ENCODE data around the gene HDAC9. TPM values are rescaled to one million over a fixed set of nuclear protein-coding genes. Genes with fewer than 3 reads are reported as not detected.

The HDAC9 gene
- total RNA-seq, 1 experiment from 2014 or later, result 7.7 TPM

DNA sequence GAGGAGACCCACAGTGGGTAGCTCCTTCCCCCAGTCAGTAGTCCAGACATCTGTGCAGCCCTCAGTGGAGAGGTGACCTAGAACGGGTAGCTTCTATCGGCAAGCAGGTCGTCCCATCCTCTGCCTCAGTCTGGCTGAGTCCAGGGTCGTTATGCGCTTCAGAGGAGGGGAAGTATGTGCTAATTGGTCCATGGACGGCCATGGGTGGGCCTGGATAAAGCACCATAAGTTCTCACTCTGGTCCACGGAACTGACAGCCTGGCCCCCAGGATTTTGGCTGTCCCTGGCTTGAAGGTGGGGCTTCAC lies 78.6 kb downstream of the HDAC9 start:
- Histone ChIP-seq H4K5ac (ENCODE audit: insufficient read length, low read depth, low read length) (no peak overlapping the region), H3K4me1 (ENCODE audit: insufficient read depth, low read length) (no peaks in the 10 kb centered on the region), H3K27me3 (ENCODE audit: insufficient read depth, low read length) (no peaks in the 10 kb centered on the region), H2AK5ac (ENCODE audit: insufficient read length, low read length) (no peak overlapping the region), H4K20me1 (ENCODE audit: control insufficient read depth, insufficient read depth, insufficient read length) (no peaks in the 10 kb centered on the region), H2BK120ac (ENCODE audit: low read depth, low read length, poor library complexity, severe bottlenecking) (no peak overlapping the region), H3K9ac (ENCODE audit: extremely low read depth, insufficient read length, low read length) (no peak overlapping the region), H3K9me3 (ENCODE audit: control insufficient read depth, low read depth, low read length) (no peaks in the 10 kb centered on the region), H3T11ph (ENCODE audit: low read length) (no peak overlapping the region), H2AFZ (ENCODE audit: low read length) (no peak overlapping the region), H2BK12ac (ENCODE audit: insufficient read length, low read depth, low read length) (no peak overlapping the region), H2BK15ac (ENCODE audit: low read depth, low read length) (no peak overlapping the region), H3K23ac (ENCODE audit: insufficient read length, low read depth, low read length) (no peak overlapping the region), H3K4ac (ENCODE audit: low read depth, low read length) (no peak overlapping the region), H4K8ac (replicated peaks; ENCODE audit: insufficient read length, low read depth, low read length) (no peak overlapping the region), H3K56ac (ENCODE audit: insufficient read length, low read depth, low read length) (no peak overlapping the region), H2BK5ac (ENCODE audit: insufficient read length, low read length) (no peak overlapping the region), H3K18ac (ENCODE audit: insufficient read length, low read depth, low read length) (no peak overlapping the region), H3K27ac (ENCODE audit: insufficient read length, low read depth, low read length) (no peak overlapping the region), H3K4me2 (ENCODE audit: insufficient read depth, insufficient read length, low read length) (no peak overlapping the region), H4K91ac (ENCODE audit: insufficient read length, low read depth, low read length) (no peak overlapping the region), H3K23me2 (ENCODE audit: insufficient read length, low read depth, low read length, poor library complexity, severe bottlenecking) (no peaks in the 10 kb centered on the region), H3K14ac (ENCODE audit: insufficient read depth, low read length) (no peak overlapping the region), H2BK20ac (ENCODE audit: low read depth, low read length, poor library complexity, severe bottlenecking) (no peak overlapping the region), H3K79me2 (ENCODE audit: insufficient read depth, low read length) (no peaks in the 10 kb centered on the region), H3K79me1 (ENCODE audit: insufficient read depth, low read depth, low read length, poor library complexity, severe bottlenecking) (no peaks in the 10 kb centered on the region)
- no peaks in the 10 kb centered on the region for H3K9me3 Mint-ChIP-seq
- no peaks in the 10 kb centered on the region for H3K27me3 Mint-ChIP-seq (ENCODE audit: low read depth)
- no peak overlapping the region for H3K27ac Mint-ChIP-seq
- H3K4me3 Mint-ChIP-seq, result no peak overlapping the region
- DNase-seq, result no peak
- H3K4me1 Mint-ChIP-seq, result 0 out of 4 replicates have a peak, but pooled peaks cover 0 to 3% of the 10 kb centered on the region in 2 experiments
- no peak for TF ChIP-seq CTCF (conservative IDR thresholded peaks at IDR 0.05)
- no CpG with 5 or more reads among the region's 7 CpGs for WGBS (ENCODE audit: extremely low coverage, insufficient read length, low lambda C conversion rate)
- no peaks in the 10 kb centered on the region for H3K36me3 Mint-ChIP-seq (ENCODE audit: insufficient read depth in 1 of 3, low read depth in 3 of 3)

Data from H9 (cell line).